ENCODE results near the gene C1QTNF8. TPM values are rescaled to one million over a fixed set of nuclear protein-coding genes. Genes with fewer than 3 reads are reported as not detected.

The C1QTNF8 gene
- total RNA-seq, 3 donors from 2014 or later (not counting 1 experiment from before 2014, with no cell fraction given) = not detected

GRCh38 chr16:1052721-1053120 is 43.3 kb downstream of the C1QTNF8 start:
- Mint-ChIP-seq H3K27me3 (ENCODE audit: low read depth in 2 of 2) (no peaks in the 10 kb centered on the region), H3K36me3 (no peaks in the 10 kb centered on the region), H3K4me1 (peaks cover 0 to 5% of the 10 kb centered on the region in 2 donors), H3K9me3 (no peaks in the 10 kb centered on the region), H3K4me3 (no peak overlapping the region), H3K27ac (no peak overlapping the region)
- Histone ChIP-seq H3K27ac (ENCODE audit: low read length) (no peak overlapping the region), H3K4me3 (ENCODE audit: low read length) (no peak overlapping the region), H3K4me1 (ENCODE audit: control insufficient read depth, insufficient read depth, low read length) (peaks cover 2% of the 10 kb centered on the region), H3K27me3 (ENCODE audit: control insufficient read depth, insufficient read depth, low read length) (no peaks in the 10 kb centered on the region), H3K36me3 (ENCODE audit: control insufficient read depth, insufficient read depth, low read length) (no peaks in the 10 kb centered on the region), H3K9me3 (ENCODE audit: control insufficient read depth, insufficient read depth, low read length) (no peaks in the 10 kb centered on the region)
- DNase-seq = no peak
- intact Hi-C loops (cut with micrococcal nuclease) = loop anchor here (10.0 kb wide), 1 partner anchor 338 kb away; the partner anchor contains the start of gene METRN
- TF ChIP-seq CTCF (IDR thresholded peaks at IDR 0.05) = no peak
- 89% methylated on average over 9 of the region's 9 CpGs for WGBS (ENCODE audit: insufficient coverage)
- no peak for ATAC-seq

GRCh38 chr16:1051446-1051845 is 44.6 kb downstream of the C1QTNF8 start:
- TF ChIP-seq CTCF (IDR thresholded peaks at IDR 0.05) = no peak
- Histone ChIP-seq H3K27me3 (ENCODE audit: control insufficient read depth, insufficient read depth, low read length) (no peaks in the 10 kb centered on the region), H3K9me3 (ENCODE audit: control insufficient read depth, insufficient read depth, low read length) (no peaks in the 10 kb centered on the region), H3K4me1 (ENCODE audit: control insufficient read depth, insufficient read depth, low read length) (peaks cover 2% of the 10 kb centered on the region), H3K36me3 (ENCODE audit: control insufficient read depth, insufficient read depth, low read length) (no peaks in the 10 kb centered on the region), H3K27ac (ENCODE audit: low read length) (no peak overlapping the region), H3K4me3 (ENCODE audit: low read length) (no peak overlapping the region)
- WGBS (ENCODE audit: insufficient coverage) = 88% methylated on average over 17 of the region's 17 CpGs
- intact Hi-C loops (cut with micrococcal nuclease) = loop anchor here (10.0 kb wide), 1 partner anchor 337 kb away; the partner anchor contains the start of gene METRN
- Mint-ChIP-seq H3K27me3 (ENCODE audit: low read depth in 2 of 2) (no peaks in the 10 kb centered on the region), H3K9me3 (no peaks in the 10 kb centered on the region), H3K4me3 (no peak overlapping the region), H3K36me3 (no peaks in the 10 kb centered on the region), H3K27ac (no peak overlapping the region), H3K4me1 (peaks cover 0 to 5% of the 10 kb centered on the region in 2 donors)
- DNase-seq = no peak
- ATAC-seq = no peak

- no peaks in the 10 kb centered on the region for H3K27me3 ChIP-seq (ENCODE audit: control insufficient read depth, insufficient read depth, low read length)
- H3K4me3 ChIP-seq (ENCODE audit: low read length) = no peak overlapping the region
- no peak for TF ChIP-seq CTCF (IDR thresholded peaks at IDR 0.05)
- ATAC-seq = no peak
- Mint-ChIP-seq H3K4me3 (no peak overlapping the region), H3K36me3 (no peaks in the 10 kb centered on the region), H3K27ac (no peak overlapping the region), H3K27me3 (ENCODE audit: low read depth in 2 of 2) (no peaks in the 10 kb centered on the region), H3K4me1 (peaks cover 0 to 5% of the 10 kb centered on the region in 2 donors), H3K9me3 (no peaks in the 10 kb centered on the region)
- H3K4me1 ChIP-seq (ENCODE audit: control insufficient read depth, insufficient read depth, low read length) = peaks cover 2% of the 10 kb centered on the region
- intact Hi-C loops (cut with micrococcal nuclease) = loop anchor here (10.0 kb wide), 1 partner anchor 336 kb away; the partner anchor contains the start of gene METRN
- H3K27ac ChIP-seq (ENCODE audit: low read length) = no peak overlapping the region
- no peaks in the 10 kb centered on the region for H3K36me3 ChIP-seq (ENCODE audit: control insufficient read depth, insufficient read depth, low read length)
- no peaks in the 10 kb centered on the region for H3K9me3 ChIP-seq (ENCODE audit: control insufficient read depth, insufficient read depth, low read length)
- 92% methylated on average over 15 of the region's 15 CpGs for WGBS (ENCODE audit: insufficient coverage)
- no peak for DNase-seq
Observed at GRCh38 chr16:1050921-1051320, 45.1 kb downstream of the C1QTNF8 start.

GRCh38 chr16:1050516-1050915 is 45.5 kb downstream of the C1QTNF8 start:
- ATAC-seq (no peak), DNase-seq (no peak)
- Mint-ChIP-seq H3K27me3 (ENCODE audit: low read depth in 2 of 2) (no peaks in the 10 kb centered on the region), H3K36me3 (no peaks in the 10 kb centered on the region), H3K4me1 (peaks cover 0 to 5% of the 10 kb centered on the region in 2 donors), H3K4me3 (no peak overlapping the region), H3K9me3 (no peaks in the 10 kb centered on the region), H3K27ac (no peak overlapping the region)
- Histone ChIP-seq H3K9me3 (ENCODE audit: control insufficient read depth, insufficient read depth, low read length) (no peaks in the 10 kb centered on the region), H3K27ac (ENCODE audit: low read length) (no peak overlapping the region), H3K4me1 (ENCODE audit: control insufficient read depth, insufficient read depth, low read length) (peaks cover 2% of the 10 kb centered on the region), H3K4me3 (ENCODE audit: low read length) (no peak overlapping the region), H3K27me3 (ENCODE audit: control insufficient read depth, insufficient read depth, low read length) (no peaks in the 10 kb centered on the region), H3K36me3 (ENCODE audit: control insufficient read depth, insufficient read depth, low read length) (no peaks in the 10 kb centered on the region)
- no peak for TF ChIP-seq CTCF (IDR thresholded peaks at IDR 0.05)
- 90% methylated on average over 30 of the region's 30 CpGs for WGBS (ENCODE audit: insufficient coverage)
- intact Hi-C loops (cut with micrococcal nuclease) = loop anchor here (10.0 kb wide), 1 partner anchor 336 kb away; the partner anchor contains the start of gene METRN

All from natural killer cell (primary cell).